ENCODE results near the gene TRIM7.

The TRIM7 gene

DNA sequence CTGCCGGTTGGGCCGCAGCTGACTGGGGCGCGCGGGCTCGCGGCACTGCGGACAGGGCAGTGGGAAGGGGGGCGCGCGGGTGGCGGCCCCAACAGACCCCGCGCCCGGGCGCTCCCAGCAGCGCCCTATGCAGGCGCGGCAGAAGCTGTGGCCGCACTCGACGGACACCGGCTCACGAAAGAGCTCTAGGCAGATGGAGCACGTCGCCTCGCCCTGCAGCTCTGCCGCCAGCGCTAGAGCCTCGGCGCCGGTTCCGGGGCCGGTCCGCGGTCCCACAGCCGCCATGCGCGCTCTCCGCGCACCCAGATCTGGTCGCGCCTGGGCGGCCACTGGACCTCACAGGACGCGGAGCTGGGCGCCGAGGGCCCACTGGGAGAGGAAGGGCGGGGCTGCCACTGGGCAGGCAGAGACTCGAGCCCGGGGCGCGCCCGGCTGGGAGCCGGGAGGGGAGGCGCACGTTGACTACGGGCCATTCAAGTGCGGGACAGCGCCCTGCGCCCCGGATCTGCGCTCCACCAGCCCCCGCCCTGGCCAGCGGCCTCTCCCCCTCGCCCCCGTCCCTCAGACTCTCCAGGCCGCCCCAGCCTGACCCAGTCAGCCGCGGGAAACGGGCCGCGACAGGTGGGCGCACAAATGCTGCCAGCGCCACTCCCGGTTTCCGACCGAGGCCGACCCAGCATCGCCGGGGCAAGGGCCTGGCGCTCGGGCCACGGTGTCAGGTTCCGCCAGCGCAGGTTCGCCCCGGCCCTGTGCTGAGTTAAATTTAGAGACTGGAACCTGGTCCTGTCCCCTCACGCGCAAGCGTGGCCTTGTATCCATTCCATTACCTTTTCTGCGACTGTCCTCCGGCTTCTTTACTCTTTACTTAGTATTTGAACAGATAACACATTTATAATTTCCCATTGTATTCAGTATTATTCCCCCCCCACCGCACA is at the start of gene TRIM7:
Gene TRIM7 (minus strand): TSS at position 371 of the 935 bp plus-strand sequence. CDS start 86 bp downstream, at position 285.
- no peak for DNase-seq (ENCODE audit: low spot score)

DNA sequence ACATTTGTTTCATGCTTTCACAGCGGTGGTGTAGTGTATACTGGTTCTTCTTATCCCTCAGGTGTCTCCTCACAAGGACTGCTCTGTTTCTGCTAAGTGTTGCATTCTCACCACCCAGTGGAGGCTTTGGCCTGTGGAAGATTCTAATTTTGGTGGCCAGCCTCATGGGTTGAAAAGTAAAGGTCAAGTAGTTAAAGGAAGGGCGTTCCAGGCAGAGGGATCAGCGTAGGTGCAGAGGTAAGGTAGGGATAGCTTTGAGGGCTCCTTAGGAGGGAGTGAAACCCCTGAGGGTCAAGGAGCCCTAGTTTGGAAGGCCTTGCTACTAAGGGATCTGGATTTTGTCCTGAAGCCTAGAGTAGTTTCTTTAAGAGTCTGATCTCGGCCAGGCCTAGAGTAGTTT is 43.3 kb upstream of the TRIM7 start:
- no peak for DNase-seq (ENCODE audit: low spot score)

DNA sequence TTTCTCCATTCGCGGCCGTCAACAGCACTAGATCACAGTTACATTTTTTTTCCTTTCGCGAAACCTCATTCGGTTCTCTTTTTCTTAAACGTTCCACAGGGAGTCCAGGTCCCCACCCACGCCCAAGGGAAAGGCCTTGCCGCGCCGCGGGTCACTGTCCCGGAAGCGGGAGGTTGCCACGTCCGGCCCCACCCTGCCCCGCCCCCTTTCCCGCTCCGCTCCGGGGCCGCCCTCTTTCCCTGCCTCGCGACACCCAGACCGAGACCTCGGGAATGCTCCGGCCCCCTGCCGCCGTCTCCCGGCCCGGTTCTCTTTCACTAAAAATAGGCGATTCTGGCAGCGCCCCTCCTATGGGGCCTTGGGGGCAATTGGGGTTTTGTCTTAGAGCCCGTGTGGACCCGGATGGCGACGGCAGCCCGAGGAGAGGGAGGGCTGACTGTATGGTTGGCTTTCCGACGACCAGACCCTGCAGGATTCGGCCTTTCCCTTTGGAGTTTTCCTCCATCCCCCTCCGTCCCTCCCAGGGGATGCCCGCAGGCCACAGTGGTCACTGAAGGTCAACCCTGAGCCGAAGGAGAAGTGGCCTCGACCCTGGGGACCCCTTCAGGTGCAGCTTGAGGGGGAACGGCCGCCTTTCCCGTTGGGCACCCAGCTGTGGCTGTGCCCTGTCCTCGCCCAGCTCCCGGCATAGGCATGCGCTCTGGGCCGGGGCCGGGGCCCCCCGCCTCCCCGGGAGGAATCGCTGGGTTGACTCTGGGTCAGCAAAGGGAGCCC is 41.5 kb upstream of the TRIM7 start:
- peak; percentile 94 for DNase-seq (ENCODE audit: low spot score)

DNA sequence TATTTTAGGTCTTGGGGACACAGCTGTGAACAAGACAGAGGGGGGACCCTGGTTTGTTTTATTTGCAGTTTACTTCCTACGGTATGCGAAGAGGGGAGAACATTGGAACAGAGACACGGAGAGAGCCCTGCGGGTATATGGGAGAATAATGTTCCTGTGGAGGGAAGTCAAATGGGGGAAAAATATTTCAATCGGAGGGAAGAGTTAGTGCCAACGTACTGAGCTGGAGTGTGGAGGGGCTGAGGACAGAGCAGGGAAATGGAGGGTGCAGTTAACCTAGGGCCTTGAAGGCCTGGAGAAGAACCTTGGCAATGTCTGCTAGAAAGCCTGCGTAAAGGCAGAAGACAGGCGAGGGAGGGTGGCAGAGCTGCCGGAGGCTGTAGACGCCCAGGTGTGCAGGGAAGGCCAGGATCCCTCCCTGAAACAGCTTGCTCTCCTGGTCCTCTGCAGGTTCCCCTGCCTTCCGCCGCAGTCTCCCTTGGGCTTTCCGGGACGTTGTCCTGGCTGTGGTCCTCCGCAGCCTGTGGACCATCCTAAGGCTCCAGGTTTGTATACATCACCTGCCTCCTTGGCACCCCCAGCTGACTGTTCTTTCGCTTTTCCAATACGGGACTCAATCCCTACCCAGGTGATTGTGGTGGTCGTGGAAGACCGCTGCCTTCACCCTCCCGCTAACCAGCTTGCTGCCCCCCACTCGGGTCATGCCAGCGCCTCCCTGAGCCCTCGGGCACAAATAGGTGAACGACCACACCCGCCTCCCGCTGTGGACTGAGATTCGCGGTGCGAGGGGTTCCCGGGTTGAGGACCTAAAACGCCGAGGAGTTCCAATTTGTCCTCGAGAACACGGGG is 40.7 kb upstream of the TRIM7 start:
- no peak for DNase-seq (ENCODE audit: low spot score)

DNA sequence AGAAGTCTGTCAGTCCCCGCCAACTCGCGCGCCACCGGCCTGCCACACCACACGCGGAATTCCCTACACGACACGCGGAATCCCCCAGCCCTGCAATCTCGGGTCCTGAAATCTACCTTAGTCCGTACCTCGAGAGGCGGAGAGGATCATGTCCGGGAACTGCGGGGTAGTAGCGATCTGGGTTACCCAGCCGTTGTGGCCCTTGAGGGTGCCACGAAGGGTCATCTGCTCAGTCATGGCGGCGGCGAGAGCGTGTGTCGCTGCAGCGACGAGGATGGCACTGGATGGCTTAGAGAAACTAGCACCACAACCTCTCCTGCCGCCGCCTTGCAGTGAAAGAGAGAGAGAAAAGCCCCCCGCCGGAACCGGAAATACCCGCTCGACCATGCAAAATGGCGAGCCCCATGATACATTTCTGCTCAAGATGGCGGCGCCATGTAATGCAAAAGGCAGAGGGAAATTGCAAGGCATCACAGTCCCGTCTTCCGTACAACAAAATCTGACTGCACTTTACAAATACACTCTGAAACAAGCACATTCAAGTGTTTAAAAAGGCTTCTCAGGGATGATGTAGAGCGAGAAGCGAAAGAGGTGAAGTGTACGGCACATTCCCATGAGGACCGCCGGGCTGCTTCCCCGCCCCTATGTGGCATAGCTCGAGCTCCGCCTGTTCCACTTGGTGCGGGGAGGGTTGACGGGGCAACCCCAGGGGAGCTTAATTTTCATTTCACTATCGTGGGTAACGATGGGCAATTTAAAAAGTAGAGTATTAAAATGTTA is 38.8 kb upstream of the TRIM7 start, which contains the start of gene RACK1:
Gene RACK1 (minus strand): TSS at position 343 of the 780 bp plus-strand sequence. CDS start 106 bp downstream, at position 237.
- peak; percentile 94 for DNase-seq (ENCODE audit: low spot score)

DNA sequence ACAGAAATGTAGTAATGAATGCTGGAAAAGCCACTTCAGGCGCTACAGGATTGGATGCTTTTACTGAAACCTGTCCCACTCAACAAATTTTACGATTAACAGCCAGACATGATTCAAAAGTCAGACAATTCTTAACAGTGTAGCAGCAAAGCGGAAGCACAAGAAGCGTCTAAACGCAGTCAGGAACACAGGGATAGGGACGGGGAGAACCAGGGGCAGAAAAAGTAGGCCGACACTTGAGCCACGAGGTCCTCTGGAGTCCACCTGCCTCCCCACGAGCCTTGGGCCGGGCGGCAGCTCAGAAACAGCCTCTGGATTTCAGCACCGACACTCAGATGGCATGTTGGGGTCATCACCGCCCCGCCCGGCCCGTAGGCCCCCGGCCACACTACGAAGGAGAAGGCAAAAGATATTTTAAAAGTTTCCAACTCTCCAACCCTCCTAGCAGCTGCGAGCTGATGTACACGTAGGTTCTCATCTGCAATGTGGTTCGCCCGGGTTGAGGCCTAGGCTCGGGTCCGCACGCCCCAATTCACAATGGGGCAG is 38.1 kb upstream of the TRIM7 start:
- no peak for DNase-seq (ENCODE audit: low spot score)

DNA sequence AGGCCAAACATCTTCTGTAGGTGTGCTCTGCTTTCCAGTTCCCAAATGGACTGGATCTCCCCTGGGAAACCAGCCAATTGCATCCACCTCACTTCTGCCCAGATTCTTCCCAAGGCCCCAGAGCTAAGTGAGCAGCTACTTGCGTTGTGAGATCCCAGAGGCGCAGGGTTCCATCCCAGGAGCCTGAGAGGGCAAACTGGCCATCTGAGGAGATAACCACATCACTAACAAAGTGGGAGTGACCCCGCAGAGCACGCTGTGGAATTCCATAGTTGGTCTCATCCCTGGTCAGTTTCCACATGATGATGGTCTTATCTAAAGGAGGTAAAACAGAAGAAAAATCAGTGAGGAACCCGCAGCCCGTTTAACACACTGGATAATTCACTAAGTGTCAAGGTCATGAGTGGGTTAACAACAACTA is 37.0 kb upstream of the TRIM7 start:
- DNase-seq (ENCODE audit: low spot score), result no peak

DNA sequence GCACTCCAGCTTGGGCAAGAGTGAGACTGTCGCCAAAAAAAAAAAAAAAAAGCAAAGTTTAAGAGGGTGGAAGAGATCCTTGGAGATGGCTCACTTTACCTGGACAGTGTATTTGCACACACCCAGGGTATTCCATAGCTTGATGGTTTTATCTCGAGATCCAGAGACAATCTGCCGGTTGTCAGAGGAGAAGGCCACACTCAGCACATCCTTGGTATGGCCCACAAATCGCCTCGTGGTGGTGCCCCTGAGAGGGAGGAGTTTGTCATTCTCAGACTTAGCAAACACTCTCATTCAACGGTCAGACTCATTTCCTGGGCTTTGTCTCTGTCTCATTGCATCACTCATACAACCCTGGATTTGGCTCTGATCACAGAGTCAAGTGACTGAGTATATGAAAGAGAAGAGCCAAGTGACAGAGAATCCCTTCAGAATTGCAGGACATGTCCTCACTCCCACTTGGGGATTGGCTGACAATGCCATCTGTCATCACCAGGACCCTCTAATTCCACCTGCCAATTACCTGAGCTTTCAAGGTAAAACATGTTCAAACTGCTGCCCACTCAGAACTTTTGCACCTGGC is 36.5 kb upstream of the TRIM7 start:
- no peak for DNase-seq (ENCODE audit: low spot score)

DNA sequence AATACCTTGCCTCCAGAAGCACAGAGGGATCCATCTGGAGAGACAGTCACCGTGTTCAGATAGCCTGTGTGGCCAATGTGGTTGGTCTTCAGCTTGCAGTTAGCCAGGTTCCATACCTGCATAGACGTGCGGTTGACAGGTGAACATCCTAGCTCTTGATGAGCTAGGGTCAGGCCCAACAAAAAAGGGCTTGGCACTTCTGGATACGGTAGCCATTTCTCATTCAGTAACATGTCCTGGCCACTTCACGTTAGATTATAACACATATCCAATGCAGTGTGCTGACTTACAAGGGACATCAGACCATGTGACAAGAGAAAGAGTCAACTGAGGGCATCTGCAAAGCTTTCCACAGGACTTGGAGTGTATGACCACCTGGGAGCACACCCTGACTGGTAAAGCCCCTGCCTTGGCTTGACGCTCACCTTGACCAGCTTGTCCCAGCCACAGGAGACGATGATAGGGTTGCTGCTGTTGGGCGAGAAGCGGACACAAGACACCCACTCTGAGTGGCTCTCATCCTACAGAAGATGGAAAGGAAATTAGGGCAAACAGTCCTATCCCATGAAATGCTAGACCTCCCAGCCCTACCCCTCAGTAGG is 34.2 kb upstream of the TRIM7 start:
- DNase-seq (ENCODE audit: low spot score), result no peak

DNA sequence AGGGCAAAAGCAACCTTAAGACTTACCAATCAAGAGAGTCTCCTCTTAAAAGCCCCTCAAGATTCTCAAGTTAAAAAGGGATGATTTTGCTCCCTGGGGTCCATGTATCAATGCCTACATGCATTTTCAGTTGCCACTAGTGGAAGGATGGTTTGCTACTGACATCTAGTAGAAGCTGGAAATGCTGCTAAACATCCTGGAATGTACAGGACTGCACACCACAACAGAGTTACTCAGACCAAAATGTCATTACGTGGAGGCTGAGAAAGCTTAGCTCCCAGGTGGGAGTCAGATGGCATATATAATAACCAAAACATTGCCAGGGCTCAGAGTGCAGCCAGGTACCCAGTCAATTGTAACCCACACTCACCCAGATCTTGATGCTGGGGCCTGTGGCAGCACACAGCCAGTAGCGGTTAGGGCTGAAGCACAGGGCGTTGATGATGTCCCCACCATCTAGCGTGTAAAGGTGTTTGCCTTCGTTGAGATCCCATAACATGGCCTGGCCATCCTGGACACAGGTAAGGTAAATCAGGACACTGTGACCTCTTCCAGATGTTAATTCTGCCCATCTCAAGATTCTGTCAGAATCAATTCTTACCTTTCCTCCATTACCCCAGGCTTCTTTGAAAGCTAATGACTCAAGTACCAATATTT is 32.9 kb upstream of the TRIM7 start:
- no peak for DNase-seq (ENCODE audit: low spot score)

DNA sequence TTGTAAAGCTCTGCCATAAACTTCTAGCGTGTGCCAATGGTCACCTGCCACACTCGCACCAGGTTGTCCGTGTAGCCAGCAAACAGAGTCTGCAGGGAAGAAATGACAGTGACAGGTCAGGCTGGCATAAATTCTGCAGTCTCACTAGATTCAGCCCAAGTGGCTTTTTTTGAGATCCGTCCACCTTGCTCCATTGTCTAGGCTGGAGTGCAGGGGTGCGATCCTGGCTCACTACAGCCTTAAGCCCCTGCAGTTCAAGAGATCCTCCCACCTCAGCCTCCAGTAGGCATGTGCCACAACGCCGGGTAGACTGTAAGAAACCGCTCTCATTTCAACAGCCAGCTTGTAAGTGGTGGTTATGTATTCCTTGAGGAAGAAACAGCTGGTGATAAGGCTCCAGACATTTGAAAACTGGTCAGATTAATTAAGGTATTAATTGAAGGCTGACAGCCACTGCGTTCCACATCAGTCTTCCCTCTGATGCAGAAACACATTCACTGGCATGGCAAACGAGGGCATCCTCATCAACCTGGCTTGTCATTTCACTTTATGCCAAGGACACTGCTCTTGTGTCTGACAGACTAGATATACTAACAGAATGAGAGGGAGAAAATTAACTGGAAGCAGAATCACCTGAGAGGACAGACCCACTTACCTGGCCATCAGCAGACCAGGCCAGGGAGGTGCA is 32.1 kb upstream of the TRIM7 start:
- no peak for DNase-seq (ENCODE audit: low spot score)

DNA sequence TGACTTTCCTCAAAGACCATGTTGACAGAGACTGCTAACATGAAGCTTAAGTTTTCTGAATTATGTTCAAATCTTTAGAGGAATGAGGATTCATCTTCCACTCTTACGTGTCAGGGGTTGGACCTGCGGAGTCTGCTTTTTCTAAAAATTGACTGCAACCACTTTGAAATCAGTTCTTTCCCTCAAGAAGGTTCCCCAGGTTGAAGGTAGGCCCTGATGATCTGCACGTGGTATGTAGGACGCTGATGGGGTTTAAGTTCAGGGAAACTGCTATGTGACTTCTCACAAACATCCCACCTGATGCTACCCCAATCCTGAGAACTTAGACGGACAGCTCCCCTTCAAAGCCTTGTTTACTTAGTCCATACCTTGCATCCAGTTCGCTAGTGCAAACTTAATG is 31.5 kb upstream of the TRIM7 start:
- no peak for DNase-seq (ENCODE audit: low spot score)

DNA sequence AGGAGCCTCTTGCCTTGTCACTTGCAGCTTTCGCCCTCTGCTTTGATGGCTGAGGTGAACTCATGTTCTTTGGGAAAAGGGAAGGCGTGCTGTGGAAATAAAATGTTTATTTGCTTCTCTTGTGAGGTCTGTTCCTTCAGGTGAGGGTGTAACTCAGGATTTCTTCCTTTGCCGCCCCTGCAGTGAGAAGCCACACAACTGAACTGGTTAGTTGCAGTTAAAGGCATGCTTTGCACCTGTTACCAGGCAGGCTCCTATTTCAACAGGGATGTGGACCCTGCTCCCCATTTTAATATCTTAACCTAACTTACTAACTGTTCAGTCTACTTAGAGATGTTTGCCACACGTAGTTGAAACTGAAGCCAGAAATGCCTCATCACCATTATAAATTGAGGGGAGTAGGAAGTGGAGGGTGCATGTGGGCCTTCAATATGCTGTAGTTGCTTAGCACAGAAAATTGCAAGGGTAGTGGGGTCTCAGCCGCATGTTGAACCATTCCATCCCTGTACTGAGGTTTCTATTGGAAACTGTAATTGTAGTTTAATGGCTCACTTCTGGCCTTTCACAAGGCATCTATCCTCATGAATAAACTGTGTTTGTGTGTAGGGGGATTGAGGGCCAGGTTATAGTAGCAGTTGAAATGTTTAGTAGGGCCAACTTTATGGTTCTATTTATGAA is 30.8 kb upstream of the TRIM7 start:
- no peak for DNase-seq (ENCODE audit: low spot score)

DNA sequence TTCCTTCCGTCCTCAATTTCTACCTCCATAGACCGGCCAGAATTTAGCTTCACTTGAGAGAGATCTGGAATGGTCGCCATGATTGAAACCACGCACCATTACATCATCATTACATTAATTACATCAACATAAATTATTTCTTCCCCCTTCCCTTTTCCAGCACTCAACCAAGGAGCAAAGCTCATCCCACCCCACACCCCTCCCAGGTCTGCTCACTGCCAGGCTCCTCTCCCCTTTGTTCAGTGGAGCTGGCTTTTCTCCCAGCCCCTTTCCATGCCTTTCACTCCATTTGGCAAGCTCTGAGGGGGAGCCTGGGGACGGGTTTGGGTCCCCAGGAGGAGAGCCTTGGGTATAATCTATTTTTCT is 30.3 kb upstream of the TRIM7 start:
- no peak for DNase-seq (ENCODE audit: low spot score)

DNA sequence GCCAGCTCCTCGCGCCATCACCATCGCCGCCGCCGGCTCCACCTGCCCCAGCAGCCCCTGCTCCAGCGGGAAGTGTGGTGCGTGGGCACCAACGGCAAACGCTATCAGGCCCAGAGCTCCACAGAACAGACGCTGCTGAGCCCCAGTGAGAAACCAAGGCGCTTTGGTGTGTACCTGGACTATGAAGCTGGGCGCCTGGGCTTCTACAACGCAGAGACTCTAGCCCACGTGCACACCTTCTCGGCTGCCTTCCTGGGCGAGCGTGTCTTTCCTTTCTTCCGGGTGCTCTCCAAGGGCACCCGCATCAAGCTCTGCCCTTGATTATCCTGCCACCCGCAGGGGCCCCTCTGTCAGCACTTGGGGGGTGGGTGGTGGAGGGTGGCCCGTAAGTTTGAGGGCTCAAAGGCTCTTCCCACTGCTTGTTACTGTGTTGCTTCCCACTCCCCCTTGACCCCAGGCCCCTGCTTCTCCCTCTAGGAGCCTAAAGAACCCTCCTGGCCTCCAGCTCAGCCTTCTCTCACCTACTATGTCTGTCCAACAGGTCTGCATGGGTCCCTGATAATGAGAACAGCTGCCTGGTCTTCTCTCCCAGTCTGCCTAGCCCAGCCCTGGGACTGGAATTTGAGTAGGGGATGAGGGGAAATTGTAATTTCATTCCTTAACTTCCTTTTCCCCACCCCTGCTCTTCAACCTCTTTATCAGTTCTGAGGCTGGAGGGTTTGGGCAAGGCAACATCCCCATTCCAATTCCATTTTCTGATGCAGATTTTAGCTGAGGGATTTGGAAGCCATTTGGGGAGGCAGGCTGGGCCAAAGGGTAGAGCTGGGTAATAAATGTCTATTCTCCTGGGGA is 29.7 kb upstream of the TRIM7 start:
- no peak for DNase-seq (ENCODE audit: low spot score)

DNA sequence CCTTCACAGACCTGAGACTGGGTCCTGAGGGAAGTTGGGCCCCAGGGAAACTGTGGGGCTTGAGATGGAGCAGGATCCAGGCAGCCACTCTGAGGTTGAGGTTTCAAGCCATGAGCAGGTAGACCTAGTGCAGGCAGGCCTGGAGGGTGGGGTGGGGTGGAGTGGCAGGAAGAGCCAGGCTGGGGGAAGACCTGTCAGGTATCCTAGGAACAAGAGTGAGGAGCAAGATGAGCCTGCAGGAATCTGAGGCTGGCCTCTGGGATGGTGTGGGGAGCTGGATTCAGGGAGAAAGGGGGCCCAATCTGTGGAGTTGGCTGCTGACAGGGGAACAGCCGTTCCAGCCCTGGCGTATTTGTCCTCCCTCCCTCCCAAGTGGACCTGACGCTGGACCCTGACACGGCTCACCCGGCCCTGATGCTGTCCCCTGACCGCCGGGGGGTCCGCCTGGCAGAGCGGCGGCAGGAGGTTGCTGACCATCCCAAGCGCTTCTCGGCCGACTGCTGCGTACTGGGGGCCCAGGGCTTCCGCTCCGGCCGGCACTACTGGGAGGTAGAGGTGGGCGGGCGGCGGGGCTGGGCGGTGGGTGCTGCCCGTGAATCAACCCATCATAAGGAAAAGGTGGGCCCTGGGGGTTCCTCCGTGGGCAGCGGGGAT is 28.9 kb upstream of the TRIM7 start:
- no peak for DNase-seq (ENCODE audit: low spot score)
